ENCODE data around the gene WDHD1.

Gene WDHD1

GRCh38 chr14:55054098-55054497, 27.2 kb upstream of the WDHD1 start:
- DNase-seq (ENCODE audit: low read depth), result no peak
- no peak for TF ChIP-seq CTCF (IDR thresholded peaks at IDR 0.05; ENCODE audit: insufficient read depth, low read depth, low read length, missing control alignments)
- no peak overlapping the region for H3K4me3 ChIP-seq (ENCODE audit: low read length)

DNA sequence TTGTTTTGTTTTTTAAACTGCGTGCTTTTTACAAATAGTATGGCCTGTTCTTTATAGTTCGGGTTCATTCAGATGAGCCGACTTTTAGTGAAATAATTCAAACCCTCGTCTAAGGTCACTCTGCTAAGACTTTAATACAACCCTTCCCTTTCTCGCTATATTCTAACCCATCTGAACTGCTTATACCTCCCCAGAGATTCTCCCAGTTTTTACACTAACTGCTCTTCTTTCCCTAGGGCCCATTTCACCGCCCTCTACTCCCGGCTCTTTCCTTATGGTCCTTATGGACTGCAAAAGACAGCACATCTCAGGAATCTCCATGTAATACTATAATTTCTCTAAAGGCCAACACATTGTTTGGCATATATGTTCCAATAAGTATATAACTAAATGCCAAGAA, 26.6 kb upstream of the WDHD1 start:
- H3K4me3 ChIP-seq (ENCODE audit: low read length), result peak overlapping the region; percentile 67
- DNase-seq (ENCODE audit: low read depth), result no peak
- no peak for TF ChIP-seq CTCF (IDR thresholded peaks at IDR 0.05; ENCODE audit: insufficient read depth, low read depth, low read length, missing control alignments)

DNA sequence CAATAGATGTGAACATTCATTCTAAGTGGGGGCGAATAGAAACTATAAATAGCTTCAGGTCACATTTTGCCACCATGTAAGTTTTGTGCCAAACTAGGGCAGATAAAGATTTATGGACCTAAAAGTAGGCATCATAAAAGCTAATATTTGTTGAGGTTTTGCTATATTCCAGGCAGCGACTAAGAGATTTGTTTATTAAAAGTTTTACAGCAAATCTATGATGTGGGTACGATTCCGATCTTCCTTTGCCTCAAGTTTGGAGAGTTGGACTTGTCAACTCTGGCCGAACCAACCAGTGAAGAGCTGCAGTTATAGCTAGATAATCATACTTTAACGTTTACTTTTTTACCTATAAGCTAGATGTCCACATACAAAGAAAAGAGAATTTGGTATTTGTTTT, 26.1 kb upstream of the WDHD1 start:
- no peak for DNase-seq (ENCODE audit: low read depth)
- peak overlapping the region; percentile 67 for H3K4me3 ChIP-seq (ENCODE audit: low read length)
- TF ChIP-seq CTCF (IDR thresholded peaks at IDR 0.05; ENCODE audit: insufficient read depth, low read depth, low read length, missing control alignments), result no peak

DNA sequence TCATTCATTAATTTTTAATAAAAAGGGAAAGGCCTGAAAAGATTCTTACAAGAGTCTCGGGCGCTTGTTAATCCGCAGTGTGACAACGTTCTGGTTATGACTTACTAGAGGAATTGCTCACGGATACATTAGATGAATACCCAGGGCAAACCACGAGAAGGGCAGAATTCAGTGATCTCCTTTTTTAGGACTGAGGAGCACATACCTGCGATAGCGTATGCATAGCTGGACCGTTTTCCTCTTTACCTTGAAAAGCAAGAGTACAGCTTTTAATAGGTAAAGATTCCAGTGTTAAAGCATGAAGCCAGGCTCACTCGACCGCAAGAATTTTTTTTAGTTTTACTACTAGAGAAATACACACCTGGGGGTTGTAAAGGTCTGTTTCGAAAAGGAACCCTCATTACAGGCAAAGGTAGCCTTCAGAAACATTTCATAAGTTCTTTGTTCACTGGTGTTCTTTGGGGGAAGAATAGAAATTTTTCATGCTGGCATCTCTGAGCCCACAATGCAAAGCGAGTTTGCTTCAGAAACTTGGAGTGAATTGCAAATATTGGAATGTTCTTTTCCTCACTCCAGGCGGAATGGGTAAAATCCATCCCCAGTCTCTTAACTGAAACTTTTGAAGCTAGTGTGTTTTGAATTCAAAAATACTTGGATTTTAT, 25.5 kb upstream of the WDHD1 start:
- TF ChIP-seq CTCF (IDR thresholded peaks at IDR 0.05; ENCODE audit: insufficient read depth, low read depth, low read length, missing control alignments), result no peak
- peak overlapping the region; percentile 67 for H3K4me3 ChIP-seq (ENCODE audit: low read length)
- DNase-seq (ENCODE audit: low read depth), result peak; percentile 39

DNA sequence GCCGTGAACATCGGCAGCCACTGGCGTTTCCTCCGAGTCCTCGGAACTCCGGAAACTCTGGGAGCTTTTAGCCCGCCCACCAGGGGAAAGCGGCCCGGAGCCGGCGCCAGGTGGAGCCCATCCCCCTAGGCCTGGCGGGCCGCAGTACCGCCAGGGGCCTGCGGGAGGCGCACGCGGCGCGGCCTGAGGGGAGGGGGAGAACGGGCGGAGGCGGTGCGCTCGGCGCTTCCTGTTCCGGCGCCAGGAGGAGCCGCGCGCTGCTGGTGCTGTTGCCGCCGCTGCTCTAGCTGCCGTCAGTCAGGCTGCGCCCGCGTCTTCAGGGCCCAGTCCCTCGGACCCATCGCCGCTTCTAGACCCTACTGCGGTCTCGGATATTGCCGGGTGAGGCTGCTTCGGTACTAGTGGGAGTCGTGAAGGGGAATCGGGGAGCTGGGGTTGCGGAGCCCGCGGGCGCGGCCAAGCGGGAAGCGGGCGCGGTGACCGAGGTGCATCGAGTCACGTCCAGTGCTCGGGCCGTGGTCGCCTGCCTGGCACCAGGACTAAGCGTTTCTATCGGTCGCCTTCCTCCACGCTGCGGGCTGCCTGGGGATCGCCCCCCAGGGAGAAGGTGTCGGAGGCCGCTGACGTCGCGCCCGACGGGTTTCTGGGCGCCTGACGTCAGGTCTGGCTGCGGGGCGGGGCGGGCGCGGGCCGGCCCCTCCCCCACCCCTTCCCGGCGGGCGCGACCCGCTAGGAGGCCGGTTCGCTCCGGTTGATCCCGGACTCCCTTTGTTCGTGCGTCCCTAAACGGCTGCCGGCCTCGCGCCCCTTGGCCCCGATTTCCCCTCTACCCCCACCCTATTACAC, 24.7 kb upstream of the WDHD1 start, which contains the start of gene MAPK1IP1L:
MAPK1IP1L (plus strand) TSS at position 225 of the 846 bp plus-strand sequence. CDS start 10,037 bp downstream, outside the sequence.
- peak; percentile 92 for DNase-seq (ENCODE audit: low read depth)
- peak; percentile 65 for TF ChIP-seq CTCF (IDR thresholded peaks at IDR 0.05; ENCODE audit: insufficient read depth, low read depth, low read length, missing control alignments)
- H3K4me3 ChIP-seq (ENCODE audit: low read length), result peak within 1 kb of the TSS; percentile 67

DNA sequence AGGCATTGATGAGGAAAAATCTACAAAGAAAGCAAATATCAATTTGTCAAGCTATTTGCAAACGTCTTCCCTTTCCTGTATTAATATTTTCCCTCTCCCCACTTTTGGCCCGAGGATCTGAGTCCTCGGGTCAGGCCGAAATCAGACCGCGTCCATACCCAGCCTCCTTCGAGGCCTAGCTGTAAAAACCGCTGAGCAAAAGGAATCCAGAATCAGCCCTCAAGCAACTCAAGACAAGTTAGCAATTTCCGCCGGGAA, 24.2 kb upstream of the WDHD1 start:
- peak overlapping the region; percentile 67 for H3K4me3 ChIP-seq (ENCODE audit: low read length)
- no peak for DNase-seq (ENCODE audit: low read depth)
- TF ChIP-seq CTCF (IDR thresholded peaks at IDR 0.05; ENCODE audit: insufficient read depth, low read depth, low read length, missing control alignments), result no peak

Data from epithelial cell of esophagus (primary cell).